ENCODE measurements around the gene PSEN1. TPM values are rescaled to one million over a fixed set of nuclear protein-coding genes. Genes with fewer than 3 reads are reported as not detected.

The PSEN1 gene
- total RNA-seq, 1 donor from 2014 or later, result 69.2 TPM

GRCh38 chr14:73272393-73272792, 136.1 kb downstream of the PSEN1 start:
- Histone ChIP-seq H3K4me1 (peaks cover 14% of the 10 kb centered on the region), H3K36me3 (peaks cover 53% of the 10 kb centered on the region), H3K4me3 (no peak overlapping the region), H3K9me3 (no peaks in the 10 kb centered on the region), H3K27me3 (ENCODE audit: low read depth) (no peaks in the 10 kb centered on the region), H3K27ac (no peak overlapping the region)
- intact Hi-C loops (cut with DNase I), result no loop called here
- DNase-seq (no peak), ATAC-seq (no peak)
- TF ChIP-seq, protein P1, sequence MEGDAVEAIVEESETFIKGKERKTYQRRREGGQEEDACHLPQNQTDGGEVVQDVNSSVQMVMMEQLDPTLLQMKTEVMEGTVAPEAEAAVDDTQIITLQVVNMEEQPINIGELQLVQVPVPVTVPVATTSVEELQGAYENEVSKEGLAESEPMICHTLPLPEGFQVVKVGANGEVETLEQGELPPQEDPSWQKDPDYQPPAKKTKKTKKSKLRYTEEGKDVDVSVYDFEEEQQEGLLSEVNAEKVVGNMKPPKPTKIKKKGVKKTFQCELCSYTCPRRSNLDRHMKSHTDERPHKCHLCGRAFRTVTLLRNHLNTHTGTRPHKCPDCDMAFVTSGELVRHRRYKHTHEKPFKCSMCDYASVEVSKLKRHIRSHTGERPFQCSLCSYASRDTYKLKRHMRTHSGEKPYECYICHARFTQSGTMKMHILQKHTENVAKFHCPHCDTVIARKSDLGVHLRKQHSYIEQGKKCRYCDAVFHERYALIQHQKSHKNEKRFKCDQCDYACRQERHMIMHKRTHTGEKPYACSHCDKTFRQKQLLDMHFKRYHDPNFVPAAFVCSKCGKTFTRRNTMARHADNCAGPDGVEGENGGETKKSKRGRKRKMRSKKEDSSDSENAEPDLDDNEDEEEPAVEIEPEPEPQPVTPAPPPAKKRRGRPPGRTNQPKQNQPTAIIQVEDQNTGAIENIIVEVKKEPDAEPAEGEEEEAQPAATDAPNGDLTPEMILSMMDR (IDR thresholded peaks at IDR 0.05), result no peak

Other genes with a start within 250 kb of the PSEN1 start
- gene DPF3, start 242.4 kb upstream of the PSEN1 start, total RNA-seq, result 0.59 TPM
- 19.5 TPM for gene DCAF4, start 210.0 kb upstream of the PSEN1 start, total RNA-seq
- 20.1 TPM for gene ZFYVE1, start 109.4 kb upstream of the PSEN1 start, total RNA-seq
- 56.1 TPM for gene RBM25, start 78.0 kb upstream of the PSEN1 start, total RNA-seq
- 10.7 TPM for gene PAPLN, start 101.0 kb downstream of the PSEN1 start, total RNA-seq